Ishikawa (cell line): ENCODE results near the gene WIPI1.

Experiments used
- CEBPB ChIP-seq: IDR thresholded peaks from 2 replicates; pipeline ENCODE4 v1.6.1; 2012
- CREB1 ChIP-seq: IDR thresholded peaks from 2 replicates; pipeline ENCODE4 v1.6.1; 2012; ENCODE audit warnings: low read depth
- EGR1 ChIP-seq: IDR thresholded peaks from 2 replicates; pipeline ENCODE4 v1.6.1; 2012
- YY1 ChIP-seq: IDR thresholded peaks from 2 replicates; pipeline ENCODE4 v1.6.1; 2012; ENCODE audit warnings: low read depth

DNA sequence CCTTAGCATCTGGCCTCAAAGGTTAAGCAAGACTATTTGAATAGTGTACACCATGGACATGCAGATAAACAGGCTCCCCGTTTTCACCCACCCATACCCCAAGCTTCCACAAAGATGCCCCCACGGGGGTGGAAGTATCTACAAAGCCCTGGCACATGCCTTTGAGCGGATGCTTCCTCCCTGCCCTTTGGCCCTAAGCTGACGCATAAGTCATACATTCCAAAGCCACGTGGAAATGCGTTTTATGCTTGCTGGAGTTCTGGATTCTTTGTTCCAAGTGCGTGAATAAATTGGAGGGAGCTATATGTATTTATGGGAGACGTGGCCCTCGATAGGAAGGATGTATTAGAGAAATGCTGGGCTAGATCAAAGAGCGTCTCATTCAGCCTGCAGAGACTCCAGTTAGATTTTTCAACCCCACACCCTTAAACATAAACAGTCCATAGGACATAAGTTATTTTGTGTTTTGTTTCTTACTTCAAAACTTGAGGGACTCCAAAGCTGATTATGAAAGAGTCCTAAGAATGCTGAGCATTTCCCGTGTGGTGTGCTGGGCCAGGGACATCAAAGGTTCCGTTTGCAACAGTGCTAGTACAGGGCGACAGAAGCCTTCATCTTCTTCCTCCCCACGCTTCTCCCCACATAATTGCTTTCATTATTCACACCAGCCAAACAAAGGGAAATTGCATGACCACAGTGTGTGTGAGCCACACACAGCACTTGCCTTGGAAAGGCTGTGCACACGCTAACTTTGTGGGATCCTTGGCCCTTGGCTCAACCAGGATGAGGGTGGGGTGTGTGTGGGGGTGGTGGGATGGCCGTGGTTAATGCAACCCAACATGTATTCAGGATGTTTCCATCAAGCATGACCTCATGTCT is 73.6 kb downstream of the WIPI1 start:
- TF ChIP-seq CEBPB (no peak), CREB1 (no peak), EGR1 (no peak), YY1 (no peak)
